Measurements from ENCODE around the gene SLC25A42. TPM values are rescaled to one million over a fixed set of nuclear protein-coding genes. Genes with fewer than 3 reads are reported as not detected.
"Not testable (repeated sequence)": the region's sequence is repeated elsewhere in the genome, so short reads cannot be mapped to it uniquely, and the experiment has no call there.

Gene SLC25A42
- total RNA-seq: 10 to 100 TPM; 18.2 to 27.7 TPM

GRCh38 chr19:19063183-19064097, at the start of gene SLC25A42:
Gene SLC25A42 (plus strand): TSS chr19:19063994. CDS start chr19:19096125, 32,131 bp downstream.
- H3K4me1 Mint-ChIP-seq (ENCODE audit: low read depth): peaks cover 39% of the 10 kb centered on the region
- peak within 1 kb of the TSS; percentile 40 for H3K27ac Mint-ChIP-seq
- ATAC-seq (replicated peaks in 1 of 2): peak; percentile 95 to 96
- DNase-seq: peak; percentile 99
- no peaks in the 10 kb centered on the region for H3K36me3 Mint-ChIP-seq (ENCODE audit: insufficient read depth in 2 of 2)
- no peaks in the 10 kb centered on the region for H3K9me3 Mint-ChIP-seq
- peak within 1 kb of the TSS; percentile 83 to 95 for H3K4me3 Mint-ChIP-seq
- H3K27me3 Mint-ChIP-seq (ENCODE audit: low read depth): no peaks in the 10 kb centered on the region

- H3K27ac Mint-ChIP-seq: no peak overlapping the region
- H3K4me3 Mint-ChIP-seq: no peak overlapping the region
- peaks cover 29% of the 10 kb centered on the region for H3K4me1 Mint-ChIP-seq (ENCODE audit: low read depth)
- no peak for DNase-seq
- no peaks in the 10 kb centered on the region for H3K9me3 Mint-ChIP-seq
- no peaks in the 10 kb centered on the region for H3K27me3 Mint-ChIP-seq (ENCODE audit: low read depth)
- H3K36me3 Mint-ChIP-seq (ENCODE audit: insufficient read depth in 2 of 2): peaks cover 8 to 27% of the 10 kb centered on the region in 2 donors
- ATAC-seq (replicated peaks in 1 of 2): no peak
These were observed 42.7 kb upstream of the SLC25A42 start for GRCh38 chr19:19021115-19021514.

- Mint-ChIP-seq H3K27me3 (ENCODE audit: low read depth) (no peaks in the 10 kb centered on the region), H3K36me3 (ENCODE audit: insufficient read depth in 2 of 2) (peaks cover 12 to 31% of the 10 kb centered on the region in 2 donors), H3K27ac (no peak overlapping the region), H3K4me1 (ENCODE audit: low read depth) (peaks cover 42% of the 10 kb centered on the region), H3K4me3 (peak overlapping the region in 1 of 2 donors; percentile 31), H3K9me3 (no peaks in the 10 kb centered on the region)
- DNase-seq: no peak
- no peak for ATAC-seq (replicated peaks in 1 of 2)
These were observed 41.3 kb upstream of the SLC25A42 start for GRCh38 chr19:19022380-19022961.

- not testable (repeated sequence) for H3K27me3 Mint-ChIP-seq (ENCODE audit: low read depth); ATAC-seq (replicated peaks in 1 of 2); H3K4me3 Mint-ChIP-seq; H3K9me3 Mint-ChIP-seq; H3K27ac Mint-ChIP-seq; DNase-seq
- Mint-ChIP-seq H3K36me3 (ENCODE audit: insufficient read depth in 2 of 2) (peaks cover 17 to 36% of the 10 kb centered on the region in 2 donors), H3K4me1 (ENCODE audit: low read depth) (peaks cover 42% of the 10 kb centered on the region)
These were observed 40.4 kb upstream of the SLC25A42 start for GRCh38 chr19:19023376-19023775.

- Mint-ChIP-seq H3K27me3 (ENCODE audit: low read depth) (no peaks in the 10 kb centered on the region), H3K4me1 (ENCODE audit: low read depth) (peaks cover 46% of the 10 kb centered on the region), H3K27ac (no peak overlapping the region), H3K36me3 (ENCODE audit: insufficient read depth in 2 of 2) (peaks cover 11 to 28% of the 10 kb centered on the region in 2 donors), H3K9me3 (no peaks in the 10 kb centered on the region), H3K4me3 (no peak overlapping the region)
- ATAC-seq (replicated peaks in 1 of 2) (no peak), DNase-seq (no peak)
These were observed 37.9 kb upstream of the SLC25A42 start for GRCh38 chr19:19025861-19026260.

- Mint-ChIP-seq H3K27ac (no peak overlapping the region), H3K4me1 (ENCODE audit: low read depth) (peaks cover 43% of the 10 kb centered on the region), H3K9me3 (no peaks in the 10 kb centered on the region), H3K36me3 (ENCODE audit: insufficient read depth in 2 of 2) (peaks cover 11 to 28% of the 10 kb centered on the region in 2 donors), H3K27me3 (ENCODE audit: low read depth) (no peaks in the 10 kb centered on the region), H3K4me3 (no peak overlapping the region)
- ATAC-seq (replicated peaks in 1 of 2) (no peak), DNase-seq (no peak)
These were observed 37.4 kb upstream of the SLC25A42 start for GRCh38 chr19:19026299-19026971.

- ATAC-seq (replicated peaks in 1 of 2) (no peak), DNase-seq (no peak)
- Mint-ChIP-seq H3K4me3 (no peak overlapping the region), H3K36me3 (ENCODE audit: insufficient read depth in 2 of 2) (peaks cover 11 to 30% of the 10 kb centered on the region in 2 donors), H3K9me3 (no peaks in the 10 kb centered on the region), H3K27me3 (ENCODE audit: low read depth) (no peaks in the 10 kb centered on the region), H3K4me1 (ENCODE audit: low read depth) (peaks cover 41% of the 10 kb centered on the region), H3K27ac (no peak overlapping the region)
These were observed 36.6 kb upstream of the SLC25A42 start for GRCh38 chr19:19027228-19027627.

- Mint-ChIP-seq H3K4me3 (no peak overlapping the region), H3K9me3 (no peaks in the 10 kb centered on the region), H3K36me3 (ENCODE audit: insufficient read depth in 2 of 2) (peaks cover 16 to 34% of the 10 kb centered on the region in 2 donors), H3K4me1 (ENCODE audit: low read depth) (peaks cover 32% of the 10 kb centered on the region), H3K27ac (no peak overlapping the region), H3K27me3 (ENCODE audit: low read depth) (no peaks in the 10 kb centered on the region)
- ATAC-seq (replicated peaks in 1 of 2): no peak
- no peak for DNase-seq
These were observed 35.3 kb upstream of the SLC25A42 start for GRCh38 chr19:19028526-19028925.

- Mint-ChIP-seq H3K27me3 (ENCODE audit: low read depth) (no peaks in the 10 kb centered on the region), H3K9me3 (no peaks in the 10 kb centered on the region), H3K4me1 (ENCODE audit: low read depth) (peaks cover 38% of the 10 kb centered on the region), H3K4me3 (peak overlapping the region; percentile 93 to 96), H3K36me3 (ENCODE audit: insufficient read depth in 2 of 2) (peaks cover 15 to 20% of the 10 kb centered on the region in 2 donors), H3K27ac (no peak overlapping the region)
- ATAC-seq (replicated peaks in 1 of 2) (no peak), DNase-seq (no peak)
These were observed 31.9 kb upstream of the SLC25A42 start for GRCh38 chr19:19031891-19032290.

- no peaks in the 10 kb centered on the region for H3K9me3 Mint-ChIP-seq
- peak overlapping the region; percentile 83 for H3K27ac Mint-ChIP-seq
- ATAC-seq (replicated peaks in 1 of 2) (peak; percentile 62 to 63), DNase-seq (peak; percentile 81 to 93)
- peak overlapping the region; percentile 93 to 96 for H3K4me3 Mint-ChIP-seq
- H3K4me1 Mint-ChIP-seq (ENCODE audit: low read depth): peaks cover 33% of the 10 kb centered on the region
- H3K36me3 Mint-ChIP-seq (ENCODE audit: insufficient read depth in 2 of 2): peaks cover 12 to 17% of the 10 kb centered on the region in 2 donors
- no peaks in the 10 kb centered on the region for H3K27me3 Mint-ChIP-seq (ENCODE audit: low read depth)
These were observed 31.2 kb upstream of the SLC25A42 start for GRCh38 chr19:19032420-19033175.

- Mint-ChIP-seq H3K27me3 (ENCODE audit: low read depth) (no peaks in the 10 kb centered on the region), H3K4me3 (peak overlapping the region; percentile 93 to 96), H3K36me3 (ENCODE audit: insufficient read depth in 2 of 2) (peaks cover 9 to 16% of the 10 kb centered on the region in 2 donors), H3K9me3 (no peaks in the 10 kb centered on the region), H3K27ac (peak overlapping the region; percentile 83), H3K4me1 (ENCODE audit: low read depth) (peaks cover 33% of the 10 kb centered on the region)
- ATAC-seq (replicated peaks in 1 of 2) (no peak), DNase-seq (no peak)
These were observed 30.7 kb upstream of the SLC25A42 start for GRCh38 chr19:19033176-19033425.

- Mint-ChIP-seq H3K27ac (peak within 1 kb of the TSS; percentile 83), H3K4me1 (ENCODE audit: low read depth) (peaks cover 33% of the 10 kb centered on the region), H3K9me3 (no peaks in the 10 kb centered on the region), H3K27me3 (ENCODE audit: low read depth) (no peaks in the 10 kb centered on the region), H3K36me3 (ENCODE audit: insufficient read depth in 2 of 2) (peaks cover 6 to 13% of the 10 kb centered on the region in 2 donors), H3K4me3 (peak within 1 kb of the TSS; percentile 93 to 96)
- DNase-seq (peak; percentile 91 to 92), ATAC-seq (replicated peaks in 1 of 2) (peak; percentile 86)
These were observed 30.2 kb upstream of the SLC25A42 start, which contains the start of the genes ARMC6 and SUGP2 for GRCh38 chr19:19033426-19034203. Gene ARMC6 (plus strand): TSS chr19:19033603. CDS start chr19:19034210, 607 bp downstream. Gene SUGP2 (minus strand): TSS chr19:19033517. CDS start chr19:19031071, 2,446 bp downstream.
